ENCODE data around the gene IL4I1.

DNA sequence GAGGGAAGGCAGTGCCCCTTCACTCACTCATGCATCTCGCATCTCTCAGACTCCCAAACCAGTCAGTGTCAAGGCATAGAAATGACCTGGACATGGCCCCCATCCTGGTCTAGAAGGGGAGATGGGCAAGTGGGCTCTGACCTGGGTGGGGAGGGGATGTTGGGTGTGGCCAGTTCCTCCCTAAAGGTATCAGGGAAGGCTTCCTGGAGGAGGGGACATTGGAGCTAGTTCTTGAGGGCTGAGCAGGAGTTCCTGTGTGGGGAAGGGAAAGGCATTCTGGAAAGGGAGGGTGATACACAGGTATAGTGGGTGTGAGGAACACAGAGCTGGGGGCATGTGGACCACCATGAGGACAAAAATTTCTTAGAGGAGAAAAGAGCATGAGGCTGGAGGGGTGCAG lies 4.0 kb downstream of the IL4I1 start:
- TF ChIP-seq POLR2A (IDR thresholded peaks at IDR 0.05) (no peak), POLR2AphosphoS5 (IDR thresholded peaks at IDR 0.05) (no peak)
- TF ChIP-seq, protein P1, sequence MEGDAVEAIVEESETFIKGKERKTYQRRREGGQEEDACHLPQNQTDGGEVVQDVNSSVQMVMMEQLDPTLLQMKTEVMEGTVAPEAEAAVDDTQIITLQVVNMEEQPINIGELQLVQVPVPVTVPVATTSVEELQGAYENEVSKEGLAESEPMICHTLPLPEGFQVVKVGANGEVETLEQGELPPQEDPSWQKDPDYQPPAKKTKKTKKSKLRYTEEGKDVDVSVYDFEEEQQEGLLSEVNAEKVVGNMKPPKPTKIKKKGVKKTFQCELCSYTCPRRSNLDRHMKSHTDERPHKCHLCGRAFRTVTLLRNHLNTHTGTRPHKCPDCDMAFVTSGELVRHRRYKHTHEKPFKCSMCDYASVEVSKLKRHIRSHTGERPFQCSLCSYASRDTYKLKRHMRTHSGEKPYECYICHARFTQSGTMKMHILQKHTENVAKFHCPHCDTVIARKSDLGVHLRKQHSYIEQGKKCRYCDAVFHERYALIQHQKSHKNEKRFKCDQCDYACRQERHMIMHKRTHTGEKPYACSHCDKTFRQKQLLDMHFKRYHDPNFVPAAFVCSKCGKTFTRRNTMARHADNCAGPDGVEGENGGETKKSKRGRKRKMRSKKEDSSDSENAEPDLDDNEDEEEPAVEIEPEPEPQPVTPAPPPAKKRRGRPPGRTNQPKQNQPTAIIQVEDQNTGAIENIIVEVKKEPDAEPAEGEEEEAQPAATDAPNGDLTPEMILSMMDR (IDR thresholded peaks at IDR 0.05), result no peak

Measured in prostate gland (tissue), 2 donors.